IMR-90 (cell line): ENCODE data around the gene KCNE4. TPM values are rescaled to one million over a fixed set of nuclear protein-coding genes. Genes with fewer than 3 reads are reported as not detected.

Experiments used
- ATAC-seq: fragments of 200-7000 bp; cut with Tn5 transposase; 2 replicates; pipeline ENCODE4 v1.9.1; 2020; ENCODE audit warnings: low read depth, mild to moderate bottlenecking, moderate library complexity
- BruUV-seq: library from RNA; stranded (reverse); fragments of 400-500 nt; replicated peaks from 2 replicates; lab custom pipeline; 2021; lab: Mats Ljungman, UMichigan
- CTCF ChIA-PET: fragments of 300-600 bp; formaldehyde crosslinking; extraction: SDS; loops from one replicate; lab custom pipeline; 2021; ENCODE audit warnings: antibody characterized with exemption; lab: Yijun Ruan, JAX
- POLR2A ChIA-PET: fragments of 300-600 bp; sonication (Branson Sonifier 250); formaldehyde crosslinking; loops from one replicate; lab custom pipeline; 2022; ENCODE audit warnings: antibody characterized with exemption; ENCODE audit not compliant: unreplicated experiment; lab: Charles Lee
- DNase-seq: peaks from one replicate; pipeline ENCODE4 v3.0.0; 2013
- H2AFZ ChIP-seq: replicated peaks from 2 replicates; pipeline ENCODE3; 2013; ENCODE audit warnings: low read length, mild to moderate bottlenecking; ENCODE audit not compliant: poor library complexity
- H2AK5ac ChIP-seq: 2 replicates; pipeline ENCODE4 v1.6.1; 2013; ENCODE audit warnings: low read depth, low read length, inconsistent platforms
- H2AK9ac ChIP-seq: replicated peaks from 2 replicates; pipeline ENCODE3; 2013; ENCODE audit warnings: mild to moderate bottlenecking, low read depth, low read length, moderate library complexity; ENCODE audit not compliant: poor library complexity
- H2BK120ac ChIP-seq: 2 replicates; pipeline ENCODE4 v1.6.1; 2013; ENCODE audit warnings: low read depth, low read length, inconsistent platforms
- H2BK15ac ChIP-seq: 3 replicates; pipeline ENCODE4 v1.6.1; 2013; ENCODE audit warnings: low read depth, low read length, inconsistent platforms
- H2BK20ac ChIP-seq: 2 replicates; pipeline ENCODE4 v1.6.1; 2013; ENCODE audit warnings: low read depth, mild to moderate bottlenecking, inconsistent platforms, low read length, moderate library complexity
- H2BK5ac ChIP-seq: 2 replicates; pipeline ENCODE4 v1.6.1; 2013; ENCODE audit warnings: mild to moderate bottlenecking, low read depth, low read length, inconsistent platforms; ENCODE audit not compliant: poor library complexity, severe bottlenecking
- H3K14ac ChIP-seq: replicated peaks from 2 replicates; pipeline ENCODE4 v1.6.1; 2013; ENCODE audit warnings: low read depth, low read length, inconsistent platforms
- H3K18ac ChIP-seq: 2 replicates; pipeline ENCODE4 v1.6.1; 2013; ENCODE audit warnings: low read depth, low read length, control low read depth
- H3K23ac ChIP-seq: 2 replicates; pipeline ENCODE4 v1.6.1; 2013; ENCODE audit warnings: low read depth, low read length, inconsistent platforms
- H3K27ac ChIP-seq: 2 replicates; pipeline ENCODE4 v1.5.1; 2013; ENCODE audit warnings: mild to moderate bottlenecking, control low read depth, low read length; ENCODE audit not compliant: insufficient read depth
- H3K27me3 ChIP-seq: 2 replicates; pipeline ENCODE4 v1.6.1; 2013; ENCODE audit warnings: low read length; ENCODE audit not compliant: control insufficient read depth, insufficient read depth
- H3K36me3 ChIP-seq: 2 replicates; pipeline ENCODE4 v1.6.1; 2013; ENCODE audit warnings: low read length, mixed read lengths; ENCODE audit not compliant: control insufficient read depth, insufficient read depth
- H3K4ac ChIP-seq: 2 replicates; pipeline ENCODE4 v1.6.1; 2013; ENCODE audit warnings: low read depth, low read length, inconsistent platforms
- H3K4me1 ChIP-seq: 2 replicates; pipeline ENCODE4 v1.6.1; 2013; ENCODE audit warnings: low read length, mixed read lengths; ENCODE audit not compliant: control insufficient read depth, insufficient read depth
- H3K4me2 ChIP-seq: 2 replicates; pipeline ENCODE4 v1.6.1; 2013; ENCODE audit warnings: low read depth, mild to moderate bottlenecking, control low read depth, low read length, moderate library complexity
- H3K4me3 ChIP-seq: 2 replicates; pipeline ENCODE4 v1.5.1; 2013; ENCODE audit warnings: low read depth, mild to moderate bottlenecking, control low read depth, low read length, moderate library complexity; ENCODE audit not compliant: insufficient read depth
- H3K56ac ChIP-seq: 2 replicates; pipeline ENCODE4 v1.6.1; 2013; ENCODE audit warnings: low read length, inconsistent platforms; ENCODE audit not compliant: insufficient read depth; ENCODE audit errors: extremely low read depth
- H3K79me1 ChIP-seq, 2 experiments: 2 replicates each; pipeline ENCODE4 v1.6.1; 2013; ENCODE audit warnings: low read length in 2 of 2, inconsistent platforms in 1 of 2, low read depth in 1 of 2
- H3K9ac ChIP-seq: 2 replicates; pipeline ENCODE4 v1.6.1; 2013; ENCODE audit warnings: low read depth, low read length, control low read depth
- H3K9me1 ChIP-seq: 2 replicates; pipeline ENCODE4 v1.6.1; 2013; ENCODE audit warnings: low read length, inconsistent platforms; ENCODE audit not compliant: insufficient read depth
- H3K9me3 ChIP-seq: 2 replicates; pipeline ENCODE4 v1.6.1; 2013; ENCODE audit warnings: low read length; ENCODE audit not compliant: control insufficient read depth, insufficient read depth
- H4K20me1 ChIP-seq: 2 replicates; pipeline ENCODE4 v1.6.1; 2013; ENCODE audit warnings: low read length, inconsistent platforms; ENCODE audit not compliant: insufficient read depth
- H4K5ac ChIP-seq: 2 replicates; pipeline ENCODE4 v1.6.1; 2013; ENCODE audit warnings: mild to moderate bottlenecking, low read depth, low read length, control low read depth
- H4K8ac ChIP-seq, 2 experiments: 2 replicates each; pipeline ENCODE4 v1.6.1; 2013; ENCODE audit warnings: low read depth in 2 of 2, low read length in 2 of 2, control low read depth in 1 of 2, inconsistent platforms in 1 of 2
- H4K91ac ChIP-seq: 2 replicates; pipeline ENCODE4 v1.6.1; 2013; ENCODE audit warnings: low read depth, low read length, inconsistent platforms; ENCODE audit not compliant: insufficient read depth
- CHD1 ChIP-seq: IDR thresholded peaks from 2 replicates; pipeline ENCODE4 v1.6.1; 2012; ENCODE audit warnings: low read depth, low read length, improper control_type of control experiment
- FOS ChIP-seq: fragments of 150-350 bp; IDR thresholded peaks from 2 replicates; pipeline ENCODE4 v1.6.1; 2016; ENCODE audit warnings: low read depth, low read length
- MAZ ChIP-seq: IDR thresholded peaks from 2 replicates; pipeline ENCODE4 v1.6.1; 2012; ENCODE audit warnings: low read depth, mild to moderate bottlenecking, low read length, improper control_type of control experiment, moderate library complexity, borderline replicate concordance
- MXI1 ChIP-seq: IDR thresholded peaks from 2 replicates; pipeline ENCODE4 v1.6.1; 2012; ENCODE audit warnings: low read depth, mild to moderate bottlenecking, low read length, moderate library complexity, borderline replicate concordance
- NFE2L2 ChIP-seq: fragments of 150-350 bp; IDR thresholded peaks from 2 replicates; pipeline ENCODE4 v1.6.1; 2016; ENCODE audit warnings: low read depth, mild to moderate bottlenecking, low read length
- POLR2A ChIP-seq: IDR thresholded peaks from 2 replicates; pipeline ENCODE4 v1.6.1; 2012; ENCODE audit warnings: mild to moderate bottlenecking, low read depth, low read length
- RAD21 ChIP-seq: IDR thresholded peaks from 2 replicates; pipeline ENCODE4 v1.6.1; 2012; ENCODE audit warnings: low read length, improper control_type of control experiment
- RFX5 ChIP-seq: IDR thresholded peaks from 2 replicates; pipeline ENCODE4 v1.8.0; 2012; ENCODE audit warnings: low read depth, mild to moderate bottlenecking, low read length, moderate library complexity
- SMC3 ChIP-seq: fragments of 150-350 bp; IDR thresholded peaks from 2 replicates; pipeline ENCODE4 v1.6.1; 2016; ENCODE audit warnings: low read depth, mild to moderate bottlenecking, antibody characterized with exemption, low read length, moderate library complexity
- WGBS, 2 experiments: methylation state at CpG; one replicate each; pipeline versions ENCODE4 v1.1.5 to v1.1.7; 2013; ENCODE audit warnings: missing lambda C conversion rate in 2 of 2; ENCODE audit not compliant: insufficient read length in 1 of 2; ENCODE audit errors: extremely low coverage in 2 of 2; 5-methylcytosine and 5-hydroxymethylcytosine counted together
- dilution Hi-C: fragments of 300-500 bp; cut with HindIII; formaldehyde crosslinking; loops from one replicate; pipeline ENCODE4 v1.14.3; 2018; ENCODE audit warnings: low sequenced_read_pairs; ENCODE audit not compliant: unreplicated experiment
- in situ Hi-C: fragments of 300-500 bp; cut with MboI; formaldehyde crosslinking; loops from 3 replicates; pipeline ENCODE4 v1.14.3; 2019; ENCODE audit warnings: low sequenced_read_pairs, inconsistent platforms, mixed read lengths
- intact Hi-C: fragments of 100-400 bp; cut with micrococcal nuclease; formaldehyde crosslinking; loops from 2 replicates; pipeline ENCODE4 v1.10.0; 2022
- polyA plus RNA-seq, 3 experiments: library from polyadenylated mRNA; depleted of rRNA; stranded (reverse); fragments of >200 nt; gene quantifications; 2 replicates each; pipeline ENCODE4 v1.2.3, GENCODE V29; 2012; ENCODE audit warnings: low replicate concordance in 1 of 3
- total RNA-seq: library from RNA; depleted of rRNA; stranded (reverse); fragments of >200 nt; gene quantifications from 2 replicates; pipeline ENCODE4 v1.2.3, GENCODE V29; 2012
- TF ChIP-seq, protein P1 (sequence below): conservative IDR thresholded peaks from 2 replicates; pipeline ENCODE4 v1.5.1; 2012; ENCODE audit warnings: mild to moderate bottlenecking, low read depth, low read length, improper control_type of control experiment
- TF ChIP-seq, protein P2 (sequence below): fragments of 150-350 bp; IDR thresholded peaks from 2 replicates; pipeline ENCODE4 v1.6.1; 2017; ENCODE audit warnings: mild to moderate bottlenecking, antibody characterized with exemption, low read length, low read depth
- TF ChIP-seq, protein P3 (sequence below): fragments of 150-350 bp; IDR thresholded peaks from 2 replicates; pipeline ENCODE4 v1.6.1; 2016; ENCODE audit warnings: low read depth, mild to moderate bottlenecking, low read length, moderate library complexity, borderline replicate concordance

KCNE4 gene
- total and polyA plus RNA-seq, 2 of the 4 experiments (the other 2 are of a cell fraction), result 6.6 to 6.8 TPM

DNA sequence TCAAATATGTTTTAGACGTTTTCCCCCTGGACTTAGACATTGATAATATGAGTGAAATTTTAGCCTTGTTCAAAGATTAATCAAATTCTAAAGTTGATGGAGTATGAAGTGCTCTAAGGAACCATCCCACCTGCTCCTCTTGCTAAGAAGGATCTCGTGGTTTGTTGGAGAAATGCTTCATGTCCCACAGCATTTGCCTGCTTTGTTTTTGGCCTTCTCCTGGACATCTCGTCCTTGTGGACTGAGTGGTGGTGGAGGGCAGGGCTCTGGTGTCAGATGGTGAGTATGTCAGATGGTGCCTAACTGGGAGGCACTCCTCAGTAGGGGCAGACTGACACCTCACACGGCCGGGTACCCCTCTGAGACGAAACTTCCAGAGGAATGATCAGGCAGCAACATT, 39.7 kb upstream of the KCNE4 start:
- Histone ChIP-seq H3K18ac (peak overlapping the region; percentile 55; the same call in 1 of the 2 replicates), H3K56ac (no peak overlapping the region), H3K27me3 (no peaks in the 10 kb centered on the region), H4K91ac (no peak overlapping the region; the same call in 1 of the 2 replicates), H3K9me1 (0 out of 2 replicates have a peak, but pooled peaks cover 3% of the 10 kb centered on the region), H3K14ac (peak overlapping the region; percentile 73; the same call in 1 of the 2 replicates), H2BK20ac (peak overlapping the region; percentile 74; the same call in 1 of the 2 replicates), H3K27ac (no peak overlapping the region), H4K5ac (no peak overlapping the region), H3K23ac (peak overlapping the region; percentile 83; the same call in 1 of the 2 replicates), H4K20me1 (no peaks in the 10 kb centered on the region), H2BK5ac (peak overlapping the region; percentile 20), H2AK5ac (peak overlapping the region; percentile 84), H3K4me2 (no peak overlapping the region), H4K8ac (peak overlapping the region in 1 of 2 experiments; percentile 9; a peak in 1 of 4 replicates), H3K36me3 (no peaks in the 10 kb centered on the region), H3K4me3 (no peak overlapping the region), H2AK9ac (no peak overlapping the region), H2BK120ac (peak overlapping the region; percentile 73; the same call in 1 of the 2 replicates), H3K4me1 (peaks cover 5% of the 10 kb centered on the region; the same call in 1 of the 2 replicates), H2AFZ (peak overlapping the region; percentile 67), H3K79me1 (no peaks in the 10 kb centered on the region), H3K9ac (no peak overlapping the region), H3K4ac (peak overlapping the region; percentile 35), H3K9me3 (no peaks in the 10 kb centered on the region), H2BK15ac (peak overlapping the region; percentile 97; the same call in 2 of the 3 replicates)
- TF ChIP-seq CHD1 (no peak), RFX5 (no peak), MXI1 (no peak), FOS (no peak), POLR2A (no peak), RAD21 (no peak), SMC3 (no peak), NFE2L2 (no peak), MAZ (no peak)
- TF ChIP-seq, protein P1, sequence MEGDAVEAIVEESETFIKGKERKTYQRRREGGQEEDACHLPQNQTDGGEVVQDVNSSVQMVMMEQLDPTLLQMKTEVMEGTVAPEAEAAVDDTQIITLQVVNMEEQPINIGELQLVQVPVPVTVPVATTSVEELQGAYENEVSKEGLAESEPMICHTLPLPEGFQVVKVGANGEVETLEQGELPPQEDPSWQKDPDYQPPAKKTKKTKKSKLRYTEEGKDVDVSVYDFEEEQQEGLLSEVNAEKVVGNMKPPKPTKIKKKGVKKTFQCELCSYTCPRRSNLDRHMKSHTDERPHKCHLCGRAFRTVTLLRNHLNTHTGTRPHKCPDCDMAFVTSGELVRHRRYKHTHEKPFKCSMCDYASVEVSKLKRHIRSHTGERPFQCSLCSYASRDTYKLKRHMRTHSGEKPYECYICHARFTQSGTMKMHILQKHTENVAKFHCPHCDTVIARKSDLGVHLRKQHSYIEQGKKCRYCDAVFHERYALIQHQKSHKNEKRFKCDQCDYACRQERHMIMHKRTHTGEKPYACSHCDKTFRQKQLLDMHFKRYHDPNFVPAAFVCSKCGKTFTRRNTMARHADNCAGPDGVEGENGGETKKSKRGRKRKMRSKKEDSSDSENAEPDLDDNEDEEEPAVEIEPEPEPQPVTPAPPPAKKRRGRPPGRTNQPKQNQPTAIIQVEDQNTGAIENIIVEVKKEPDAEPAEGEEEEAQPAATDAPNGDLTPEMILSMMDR, result no peak
- TF ChIP-seq, protein P2, sequence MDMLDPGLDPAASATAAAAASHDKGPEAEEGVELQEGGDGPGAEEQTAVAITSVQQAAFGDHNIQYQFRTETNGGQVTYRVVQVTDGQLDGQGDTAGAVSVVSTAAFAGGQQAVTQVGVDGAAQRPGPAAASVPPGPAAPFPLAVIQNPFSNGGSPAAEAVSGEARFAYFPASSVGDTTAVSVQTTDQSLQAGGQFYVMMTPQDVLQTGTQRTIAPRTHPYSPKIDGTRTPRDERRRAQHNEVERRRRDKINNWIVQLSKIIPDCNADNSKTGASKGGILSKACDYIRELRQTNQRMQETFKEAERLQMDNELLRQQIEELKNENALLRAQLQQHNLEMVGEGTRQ, result no peak
- TF ChIP-seq, protein P3, sequence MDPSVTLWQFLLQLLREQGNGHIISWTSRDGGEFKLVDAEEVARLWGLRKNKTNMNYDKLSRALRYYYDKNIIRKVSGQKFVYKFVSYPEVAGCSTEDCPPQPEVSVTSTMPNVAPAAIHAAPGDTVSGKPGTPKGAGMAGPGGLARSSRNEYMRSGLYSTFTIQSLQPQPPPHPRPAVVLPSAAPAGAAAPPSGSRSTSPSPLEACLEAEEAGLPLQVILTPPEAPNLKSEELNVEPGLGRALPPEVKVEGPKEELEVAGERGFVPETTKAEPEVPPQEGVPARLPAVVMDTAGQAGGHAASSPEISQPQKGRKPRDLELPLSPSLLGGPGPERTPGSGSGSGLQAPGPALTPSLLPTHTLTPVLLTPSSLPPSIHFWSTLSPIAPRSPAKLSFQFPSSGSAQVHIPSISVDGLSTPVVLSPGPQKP, result no peak
- DNase-seq, result no peak
- in situ Hi-C loops, result no loop called here
- dilution Hi-C loops, result no loop called here
- WGBS, 2 experiments, result 100% methylated on average over 3 of the region's 6 CpGs; no CpG with 5 or more reads in 1 of the 2 experiments
- ChIA-PET CTCF (no interaction called here), POLR2A (no interaction called here)
- BruUV-seq, result no TSS peak
- no peak for ATAC-seq
- intact Hi-C loops, result no loop called here
